Gastroesophageal sphincter (tissue), 3 donors: ENCODE data around the gene CYP2D6.

Experiments
- CTCF ChIP-seq, 4 experiments: fragments of 200-600 bp in 2 of 4; fragments of 450-650 bp in 2 of 4; sonication (generic) in 1 of 4; IDR thresholded peaks; one replicate each; pipeline ENCODE4 v1.5.1; 2017 to 2019; ENCODE audit warnings: antibody characterized with exemption in 4 of 4, mild to moderate bottlenecking in 2 of 4, moderate library complexity in 2 of 4
- EP300 ChIP-seq: sonication (generic); formaldehyde crosslinking; IDR thresholded peaks from one replicate; pipeline ENCODE4 v1.6.1; 2017; ENCODE audit warnings: antibody characterized with exemption, mild to moderate bottlenecking

GRCh38 chr22:42170946-42171345 lies 40.3 kb upstream of the CYP2D6 start:
- TF ChIP-seq EP300 = no peak
- TF ChIP-seq CTCF (IDR thresholded peaks at IDR 0.05) = no peak
